GM10266 (cell line): ENCODE data around the gene MCOLN1.

Experiments used
- DNase-seq: peaks from one replicate; pipeline ENCODE4 v3.0.0; 2012; ENCODE audit errors: extremely low spot score
- CTCF ChIP-seq: IDR thresholded peaks from 2 replicates; pipeline ENCODE4 v1.5.1; 2012; ENCODE audit warnings: mild to moderate bottlenecking, low read depth; ENCODE audit not compliant: control insufficient read depth, insufficient read depth; ENCODE audit errors: missing control alignments

The MCOLN1 gene

GRCh38 chr19:7509625-7510024 is 12.8 kb upstream of the MCOLN1 start:
- no peak for TF ChIP-seq CTCF
- no peak for DNase-seq

GRCh38 chr19:7512400-7512851 is 10.0 kb upstream of the MCOLN1 start:
- no peak for TF ChIP-seq CTCF
- DNase-seq = no peak

- no peak for DNase-seq
- no peak for TF ChIP-seq CTCF
Observed at GRCh38 chr19:7513809-7514642, 8.4 kb upstream of the MCOLN1 start.

- no peak for TF ChIP-seq CTCF
- no peak for DNase-seq
Observed at GRCh38 chr19:7515110-7515644, 7.2 kb upstream of the MCOLN1 start.

- DNase-seq = peak; percentile 98
- TF ChIP-seq CTCF = no peak
Observed at GRCh38 chr19:7515645-7516151, 6.7 kb upstream of the MCOLN1 start, which contains the start of gene ZNF358. TSS of gene ZNF358 (plus strand) at chr19:7516103. CDS start at chr19:7519243, 3,140 bp downstream.

GRCh38 chr19:7516333-7516732 is 6.1 kb upstream of the MCOLN1 start:
- no peak for TF ChIP-seq CTCF
- peak; percentile 59 for DNase-seq

- DNase-seq = no peak
- TF ChIP-seq CTCF = no peak
Observed at GRCh38 chr19:7516878-7517277, 5.5 kb upstream of the MCOLN1 start.
